Stimulated activated CD8-positive, alpha-beta memory T cell treated with anti-CD3 and anti-CD28 coated beads, Interleukin-4, amount 100 ng/mL, for 24 hours (primary cell): ENCODE data around the gene KDELR3.

Source experiments
- DNase-seq: peaks from one replicate; pipeline ENCODE4 v3.0.0-alpha.2; 2020; ENCODE audit warnings: low read depth

The KDELR3 gene

GRCh38 chr22:38523029-38523428 lies 55.1 kb downstream of the KDELR3 start:
- DNase-seq, result no peak

GRCh38 chr22:38523479-38523878 lies 55.6 kb downstream of the KDELR3 start:
- DNase-seq, result no peak

DNA sequence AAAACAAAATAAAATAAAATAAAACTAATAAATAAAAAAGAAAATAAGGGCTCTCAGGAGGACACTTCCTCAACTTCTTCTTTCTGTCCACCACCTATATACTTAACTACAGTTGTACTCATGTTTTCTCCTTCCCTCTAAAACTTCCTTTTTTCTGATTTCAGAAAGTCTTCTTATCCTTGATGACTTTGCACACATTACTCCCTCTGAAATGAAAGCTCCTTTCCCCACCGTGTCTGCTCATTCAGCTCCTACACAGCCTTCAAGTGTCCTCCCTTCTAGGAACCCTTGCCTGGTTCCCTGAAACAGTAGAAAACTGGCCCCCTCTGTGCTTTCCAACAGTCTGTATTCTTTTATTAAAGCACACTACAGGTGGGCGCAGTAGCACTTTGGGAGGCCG lies 56.5 kb downstream of the KDELR3 start:
- no peak for DNase-seq

DNA sequence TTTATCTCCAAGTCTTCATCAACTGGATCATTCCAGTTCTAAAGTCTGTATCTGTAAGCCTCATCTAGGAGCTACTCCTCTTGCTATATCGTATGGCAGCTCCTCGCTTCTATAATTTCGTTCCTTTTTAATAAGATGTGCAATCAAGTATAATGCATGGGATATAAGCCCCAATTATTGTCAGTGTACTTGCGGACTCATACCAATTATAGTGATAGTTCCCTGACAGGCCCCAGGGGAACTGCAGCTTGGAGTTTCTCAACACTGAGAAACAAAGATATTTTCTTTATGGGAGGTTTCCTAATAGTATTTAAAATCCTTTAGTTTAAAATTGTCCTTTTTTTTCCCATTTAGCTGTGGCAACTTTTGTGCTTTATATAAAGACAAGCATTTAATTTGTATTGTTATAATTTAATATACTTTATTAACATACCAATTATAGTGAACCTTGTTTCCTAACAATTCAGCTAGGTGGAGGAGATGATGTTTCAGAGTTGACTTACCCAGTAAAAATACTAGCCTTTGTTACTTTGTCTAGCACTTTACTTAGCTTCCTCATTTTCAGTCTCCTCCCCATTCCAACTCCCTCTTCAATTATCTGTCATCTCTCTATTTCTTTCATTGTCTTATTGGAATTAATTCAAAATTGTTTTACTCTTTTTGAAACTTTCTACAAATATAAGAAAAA lies 63.5 kb downstream of the KDELR3 start:
- DNase-seq, result no peak
